ENCODE results near the gene RALGAPB. TPM values are rescaled to one million over a fixed set of nuclear protein-coding genes. Genes with fewer than 3 reads are reported as not detected.

The RALGAPB gene
- total and polyA plus RNA-seq, 2 of the 13 experiments (the other 11 are each of a cell fraction or from before 2014, with no cell fraction given), result 17.6 to 30.6 TPM

DNA sequence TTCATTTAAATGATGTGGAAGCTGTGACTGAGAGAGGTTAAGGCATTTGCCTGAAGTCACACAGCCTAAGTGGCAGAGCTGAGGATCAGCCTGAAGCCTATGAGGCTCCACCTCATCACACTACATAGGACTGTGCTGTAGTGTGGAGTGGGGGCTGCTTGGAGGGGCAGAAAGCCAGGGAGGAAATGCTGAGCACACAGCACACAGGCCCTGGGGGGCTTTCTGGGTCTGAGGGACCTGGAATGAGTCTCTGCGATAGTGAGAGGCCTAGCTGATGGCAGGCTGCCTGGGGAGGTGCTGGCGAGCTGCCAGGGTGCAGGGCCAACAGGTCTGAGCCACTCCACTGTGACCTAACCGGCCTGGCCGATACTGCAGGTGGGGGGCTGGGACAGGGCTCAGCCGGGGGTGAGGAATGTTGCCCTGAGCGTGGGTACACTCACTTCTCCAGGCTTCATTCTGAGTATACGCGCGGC lies 126.8 kb downstream of the RALGAPB start (continued):
- TF ChIP-seq, protein P1, sequence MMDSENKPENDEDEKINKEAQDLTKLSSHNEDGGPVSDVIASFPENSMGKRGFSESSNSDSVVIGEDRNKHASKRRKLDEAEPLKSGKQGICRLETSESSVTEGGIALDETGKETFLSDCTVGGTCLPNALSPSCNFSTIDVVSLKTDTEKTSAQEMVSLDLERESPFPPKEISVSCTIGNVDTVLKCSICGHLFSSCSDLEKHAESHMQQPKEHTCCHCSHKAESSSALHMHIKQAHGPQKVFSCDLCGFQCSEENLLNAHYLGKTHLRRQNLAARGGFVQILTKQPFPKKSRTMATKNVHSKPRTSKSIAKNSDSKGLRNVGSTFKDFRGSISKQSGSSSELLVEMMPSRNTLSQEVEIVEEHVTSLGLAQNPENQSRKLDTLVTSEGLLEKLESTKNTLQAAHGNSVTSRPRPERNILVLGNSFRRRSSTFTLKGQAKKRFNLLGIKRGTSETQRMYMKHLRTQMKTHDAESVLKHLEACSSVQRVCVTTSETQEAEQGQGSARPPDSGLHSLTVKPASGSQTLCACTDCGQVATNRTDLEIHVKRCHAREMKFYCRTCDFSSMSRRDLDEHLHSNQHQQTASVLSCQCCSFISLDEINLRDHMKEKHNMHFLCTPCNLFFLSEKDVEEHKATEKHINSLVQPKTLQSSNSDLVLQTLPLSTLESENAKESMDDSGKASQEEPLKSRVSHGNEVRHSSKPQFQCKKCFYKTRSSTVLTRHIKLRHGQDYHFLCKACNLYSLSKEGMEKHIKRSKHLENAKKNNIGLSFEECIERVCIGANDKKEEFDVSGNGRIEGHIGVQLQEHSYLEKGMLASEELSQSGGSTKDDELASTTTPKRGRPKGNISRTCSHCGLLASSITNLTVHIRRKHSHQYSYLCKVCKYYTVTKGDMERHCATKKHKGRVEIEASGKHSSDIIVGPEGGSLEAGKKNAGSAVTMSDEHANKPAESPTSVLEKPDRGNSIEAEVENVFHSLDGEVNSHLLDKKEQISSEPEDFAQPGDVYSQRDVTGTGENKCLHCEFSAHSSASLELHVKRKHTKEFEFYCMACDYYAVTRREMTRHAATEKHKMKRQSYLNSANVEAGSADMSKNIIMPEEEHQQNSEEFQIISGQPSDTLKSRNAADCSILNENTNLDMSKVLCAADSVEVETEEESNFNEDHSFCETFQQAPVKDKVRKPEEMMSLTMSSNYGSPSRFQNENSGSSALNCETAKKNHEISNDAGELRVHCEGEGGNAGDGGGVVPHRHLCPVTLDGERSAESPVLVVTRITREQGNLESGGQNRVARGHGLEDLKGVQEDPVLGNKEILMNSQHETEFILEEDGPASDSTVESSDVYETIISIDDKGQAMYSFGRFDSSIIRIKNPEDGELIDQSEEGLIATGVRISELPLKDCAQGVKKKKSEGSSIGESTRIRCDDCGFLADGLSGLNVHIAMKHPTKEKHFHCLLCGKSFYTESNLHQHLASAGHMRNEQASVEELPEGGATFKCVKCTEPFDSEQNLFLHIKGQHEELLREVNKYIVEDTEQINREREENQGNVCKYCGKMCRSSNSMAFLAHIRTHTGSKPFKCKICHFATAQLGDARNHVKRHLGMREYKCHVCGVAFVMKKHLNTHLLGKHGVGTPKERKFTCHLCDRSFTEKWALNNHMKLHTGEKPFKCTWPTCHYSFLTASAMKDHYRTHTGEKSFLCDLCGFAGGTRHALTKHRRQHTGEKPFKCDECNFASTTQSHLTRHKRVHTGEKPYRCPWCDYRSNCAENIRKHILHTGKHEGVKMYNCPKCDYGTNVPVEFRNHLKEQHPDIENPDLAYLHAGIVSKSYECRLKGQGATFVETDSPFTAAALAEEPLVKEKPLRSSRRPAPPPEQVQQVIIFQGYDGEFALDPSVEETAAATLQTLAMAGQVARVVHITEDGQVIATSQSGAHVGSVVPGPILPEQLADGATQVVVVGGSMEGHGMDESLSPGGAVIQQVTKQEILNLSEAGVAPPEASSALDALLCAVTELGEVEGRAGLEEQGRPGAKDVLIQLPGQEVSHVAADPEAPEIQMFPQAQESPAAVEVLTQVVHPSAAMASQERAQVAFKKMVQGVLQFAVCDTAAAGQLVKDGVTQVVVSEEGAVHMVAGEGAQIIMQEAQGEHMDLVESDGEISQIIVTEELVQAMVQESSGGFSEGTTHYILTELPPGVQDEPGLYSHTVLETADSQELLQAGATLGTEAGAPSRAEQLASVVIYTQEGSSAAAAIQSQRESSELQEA (CRISPR knock-in tag; IDR thresholded peaks at IDR 0.05; ENCODE audit: not compliant biosample characterization), result peak; percentile 42
- TF ChIP-seq ZNF367 (CRISPR knock-in tag; IDR thresholded peaks at IDR 0.05; ENCODE audit: borderline replicate concordance), result no peak
- no peak for TF ChIP-seq ZNF138 (CRISPR knock-in tag; IDR thresholded peaks at IDR 0.05; ENCODE audit: low read depth)
- TF ChIP-seq ZNF431 (CRISPR knock-in tag; IDR thresholded peaks at IDR 0.05; ENCODE audit: borderline replicate concordance, low read depth), result no peak
- TF ChIP-seq, protein P2, sequence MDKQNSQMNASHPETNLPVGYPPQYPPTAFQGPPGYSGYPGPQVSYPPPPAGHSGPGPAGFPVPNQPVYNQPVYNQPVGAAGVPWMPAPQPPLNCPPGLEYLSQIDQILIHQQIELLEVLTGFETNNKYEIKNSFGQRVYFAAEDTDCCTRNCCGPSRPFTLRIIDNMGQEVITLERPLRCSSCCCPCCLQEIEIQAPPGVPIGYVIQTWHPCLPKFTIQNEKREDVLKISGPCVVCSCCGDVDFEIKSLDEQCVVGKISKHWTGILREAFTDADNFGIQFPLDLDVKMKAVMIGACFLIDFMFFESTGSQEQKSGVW (CRISPR knock-in tag; IDR thresholded peaks at IDR 0.05; ENCODE audit: borderline replicate concordance), result no peak
- no peak for TF ChIP-seq ZNF160 (CRISPR knock-in tag; IDR thresholded peaks at IDR 0.05)
- TF ChIP-seq, protein P3, sequence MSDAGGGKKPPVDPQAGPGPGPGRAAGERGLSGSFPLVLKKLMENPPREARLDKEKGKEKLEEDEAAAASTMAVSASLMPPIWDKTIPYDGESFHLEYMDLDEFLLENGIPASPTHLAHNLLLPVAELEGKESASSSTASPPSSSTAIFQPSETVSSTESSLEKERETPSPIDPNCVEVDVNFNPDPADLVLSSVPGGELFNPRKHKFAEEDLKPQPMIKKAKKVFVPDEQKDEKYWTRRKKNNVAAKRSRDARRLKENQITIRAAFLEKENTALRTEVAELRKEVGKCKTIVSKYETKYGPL (CRISPR knock-in tag; IDR thresholded peaks at IDR 0.05), result no peak
- TF ChIP-seq ZNF430 (CRISPR knock-in tag; IDR thresholded peaks at IDR 0.05), result no peak
- TF ChIP-seq ZNF747 (CRISPR knock-in tag; IDR thresholded peaks at IDR 0.05; ENCODE audit: borderline replicate concordance), result no peak
- TF ChIP-seq ZNF616 (CRISPR knock-in tag; IDR thresholded peaks at IDR 0.05; ENCODE audit: low read depth), result no peak
- TF ChIP-seq NBN (conservative IDR thresholded peaks at IDR 0.05), result no peak
- TF ChIP-seq AGO2 (optimal IDR thresholded peaks at IDR 0.05; ENCODE audit: low read depth, low read length), result no peak
- no peak for TF ChIP-seq MXI1 (IDR thresholded peaks at IDR 0.05; ENCODE audit: borderline replicate concordance, low read depth, low read length)
- TF ChIP-seq ZFP90 (CRISPR knock-in tag; IDR thresholded peaks at IDR 0.05; ENCODE audit: borderline replicate concordance), result no peak
- TF ChIP-seq NCOA5 (CRISPR knock-in tag; IDR thresholded peaks at IDR 0.05), result no peak
- TF ChIP-seq SYNCRIP (IDR thresholded peaks at IDR 0.05; ENCODE audit: insufficient read depth, low read depth, low read length), result no peak
- no peak for TF ChIP-seq ZNF446 (CRISPR knock-in tag; IDR thresholded peaks at IDR 0.05)
- TF ChIP-seq ZNF550 (CRISPR knock-in tag; IDR thresholded peaks at IDR 0.05; ENCODE audit: borderline replicate concordance), result no peak
- TF ChIP-seq, protein P4, sequence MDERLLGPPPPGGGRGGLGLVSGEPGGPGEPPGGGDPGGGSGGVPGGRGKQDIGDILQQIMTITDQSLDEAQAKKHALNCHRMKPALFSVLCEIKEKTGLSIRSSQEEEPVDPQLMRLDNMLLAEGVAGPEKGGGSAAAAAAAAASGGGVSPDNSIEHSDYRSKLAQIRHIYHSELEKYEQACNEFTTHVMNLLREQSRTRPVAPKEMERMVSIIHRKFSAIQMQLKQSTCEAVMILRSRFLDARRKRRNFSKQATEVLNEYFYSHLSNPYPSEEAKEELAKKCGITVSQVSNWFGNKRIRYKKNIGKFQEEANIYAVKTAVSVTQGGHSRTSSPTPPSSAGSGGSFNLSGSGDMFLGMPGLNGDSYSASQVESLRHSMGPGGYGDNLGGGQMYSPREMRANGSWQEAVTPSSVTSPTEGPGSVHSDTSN (CRISPR knock-in tag; IDR thresholded peaks at IDR 0.05), result no peak
- TF ChIP-seq KLF13 (CRISPR knock-in tag; IDR thresholded peaks at IDR 0.05), result no peak
- TF ChIP-seq KLF16 (CRISPR knock-in tag; IDR thresholded peaks at IDR 0.05), result no peak
